Measurements from ENCODE around the gene ASCC3. TPM values are rescaled to one million over a fixed set of nuclear protein-coding genes. Genes with fewer than 3 reads are reported as not detected.
A peak's percentile ranks its signal among the peaks of the same experiment; 100 is the strongest.

The ASCC3 gene
- total RNA-seq, 1 donor from 2014 or later: 12.7 TPM

DNA sequence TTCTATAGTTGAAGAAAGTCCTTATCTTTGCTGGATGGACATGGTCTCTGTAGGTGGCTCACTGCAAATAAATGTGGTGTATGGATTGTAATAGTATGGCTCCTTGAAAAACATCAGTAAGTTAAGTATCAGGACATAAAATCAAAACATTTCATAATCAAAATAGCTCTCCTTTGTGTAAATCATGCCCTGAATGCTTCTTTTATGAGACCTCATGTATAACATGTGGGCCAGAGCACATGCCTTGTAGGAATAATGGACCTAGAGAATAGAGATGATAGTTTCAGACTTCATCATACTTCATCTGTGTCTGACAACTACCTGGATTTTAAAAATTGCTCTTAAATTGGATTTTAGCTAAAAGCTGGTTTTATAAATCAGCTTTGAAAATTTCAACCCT lies 159.9 kb downstream of the ASCC3 start:
- intact Hi-C loops (cut with DNase I): no loop called here
- Histone ChIP-seq H3K4me1 (no peaks in the 10 kb centered on the region), H3K4me3 (no peak overlapping the region), H3K9me3 (no peaks in the 10 kb centered on the region), H3K36me3 (peaks cover 0 to 9% of the 10 kb centered on the region in 2 donors), H3K27ac (no peak overlapping the region), H3K27me3 (no peaks in the 10 kb centered on the region)
- TF ChIP-seq CTCF (IDR thresholded peaks at IDR 0.05): no peak
- DNase-seq (ENCODE audit: low spot score in 2 of 2): no peak

GRCh38 chr6:100719883-100720682 lies 161.0 kb downstream of the ASCC3 start:
- Histone ChIP-seq H3K27me3 (no peaks in the 10 kb centered on the region), H3K36me3 (peaks cover 0 to 9% of the 10 kb centered on the region in 2 donors), H3K27ac (no peak overlapping the region), H3K4me3 (no peak overlapping the region), H3K9me3 (no peaks in the 10 kb centered on the region), H3K4me1 (no peaks in the 10 kb centered on the region)
- intact Hi-C loops (cut with DNase I): no loop called here
- peak in 1 of 3 experiments; percentile 29 for TF ChIP-seq CTCF (IDR thresholded peaks at IDR 0.05)
- no peak for DNase-seq (ENCODE audit: low spot score in 2 of 2)

GRCh38 chr6:100712997-100713396 lies 168.1 kb downstream of the ASCC3 start:
- no peak overlapping the region for H3K4me3 ChIP-seq
- H3K27me3 ChIP-seq: no peaks in the 10 kb centered on the region
- TF ChIP-seq CTCF (IDR thresholded peaks at IDR 0.05): no peak
- intact Hi-C loops (cut with DNase I): no loop called here
- no peak for DNase-seq (ENCODE audit: low spot score in 2 of 2)
- H3K27ac ChIP-seq: no peak overlapping the region
- no peaks in the 10 kb centered on the region for H3K4me1 ChIP-seq
- H3K36me3 ChIP-seq: peaks cover 3 to 14% of the 10 kb centered on the region in 2 donors
- no peaks in the 10 kb centered on the region for H3K9me3 ChIP-seq

DNA sequence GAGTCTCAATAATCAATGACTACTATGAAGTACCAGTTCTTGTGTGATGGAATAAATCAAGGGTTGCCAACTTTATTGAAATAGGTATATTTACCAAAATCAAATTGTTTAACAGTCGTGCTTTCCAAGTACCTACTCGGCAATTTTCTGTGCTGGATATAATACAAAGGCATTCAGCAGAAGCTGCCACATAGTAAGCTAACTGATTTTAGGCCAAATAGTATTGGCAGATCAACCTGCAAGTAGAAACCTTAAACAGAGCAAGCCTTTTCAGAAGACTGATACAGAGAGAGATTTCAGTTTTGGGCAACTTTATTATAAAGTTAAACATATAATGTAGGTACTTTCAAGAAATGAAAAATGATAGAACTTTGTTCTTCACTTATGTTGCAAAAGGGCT lies 174.6 kb downstream of the ASCC3 start:
- Histone ChIP-seq H3K9me3 (no peaks in the 10 kb centered on the region), H3K27me3 (no peaks in the 10 kb centered on the region), H3K4me1 (no peaks in the 10 kb centered on the region), H3K36me3 (no peaks in the 10 kb centered on the region), H3K4me3 (no peak overlapping the region), H3K27ac (no peak overlapping the region)
- DNase-seq (ENCODE audit: low spot score in 2 of 2): no peak
- intact Hi-C loops (cut with DNase I): no loop called here
- no peak for TF ChIP-seq CTCF (IDR thresholded peaks at IDR 0.05)

GRCh38 chr6:100704961-100705360 lies 176.2 kb downstream of the ASCC3 start:
- peaks cover 0 to 7% of the 10 kb centered on the region in 2 donors for H3K36me3 ChIP-seq
- no peak for DNase-seq (ENCODE audit: low spot score in 2 of 2)
- no peak overlapping the region for H3K27ac ChIP-seq
- intact Hi-C loops (cut with DNase I): no loop called here
- no peak for TF ChIP-seq CTCF (IDR thresholded peaks at IDR 0.05)
- H3K27me3 ChIP-seq: no peaks in the 10 kb centered on the region
- no peak overlapping the region for H3K4me3 ChIP-seq
- no peaks in the 10 kb centered on the region for H3K9me3 ChIP-seq
- no peaks in the 10 kb centered on the region for H3K4me1 ChIP-seq

Measured in ascending aorta (tissue), 2 donors.